Adrenal gland (tissue), 5 donors: Measurements from ENCODE around the gene ABI1.

ENCODE experiments used
- POLR2A ChIP-seq, 2 donors: fragments of 450-650 bp; IDR thresholded peaks; one replicate each; pipeline ENCODE4 v1.6.1; 2017; ENCODE audit warnings: antibody characterized with exemption in 2 of 2, mild to moderate bottlenecking in 2 of 2, moderate library complexity in 1 of 2
- TF ChIP-seq, protein P1 (sequence below), 6 experiments: fragments of 450-650 bp in 4 of 6; fragments of 200-600 bp in 2 of 6; sonication (generic) in 1 of 6; IDR thresholded peaks; 1 replicate in 5 of 6; 2 replicates in 1 of 6; pipeline versions ENCODE4 v1.5.1 to v1.8.0; 2016 to 2021; ENCODE audit warnings: antibody characterized with exemption in 6 of 6, mild to moderate bottlenecking in 2 of 6, moderate library complexity in 1 of 6
- donor health status: DM: no; HTN: no; CAD: no.

DNA sequence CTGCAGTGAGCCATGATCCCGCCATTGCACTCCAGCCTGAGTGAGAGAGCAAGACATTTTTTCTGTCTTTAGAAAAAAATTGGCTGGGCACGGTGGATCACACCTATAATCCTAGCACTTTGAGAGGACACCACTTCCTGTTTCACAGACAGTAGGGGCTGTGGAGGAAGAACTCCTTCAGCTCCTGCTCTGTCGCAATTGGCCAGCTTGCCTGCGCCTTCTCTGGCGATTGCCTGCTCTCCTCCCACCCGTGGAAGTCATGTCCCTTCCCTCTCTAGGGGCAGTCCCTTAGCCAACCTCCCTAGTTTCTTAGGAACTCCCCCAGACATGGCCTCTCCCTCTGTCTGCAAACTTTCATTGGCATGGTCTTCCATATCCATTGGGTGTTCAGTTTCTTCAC, 154.6 kb downstream of the ABI1 start:
- no peak for TF ChIP-seq POLR2A (IDR thresholded peaks at IDR 0.05)
- TF ChIP-seq, protein P1, sequence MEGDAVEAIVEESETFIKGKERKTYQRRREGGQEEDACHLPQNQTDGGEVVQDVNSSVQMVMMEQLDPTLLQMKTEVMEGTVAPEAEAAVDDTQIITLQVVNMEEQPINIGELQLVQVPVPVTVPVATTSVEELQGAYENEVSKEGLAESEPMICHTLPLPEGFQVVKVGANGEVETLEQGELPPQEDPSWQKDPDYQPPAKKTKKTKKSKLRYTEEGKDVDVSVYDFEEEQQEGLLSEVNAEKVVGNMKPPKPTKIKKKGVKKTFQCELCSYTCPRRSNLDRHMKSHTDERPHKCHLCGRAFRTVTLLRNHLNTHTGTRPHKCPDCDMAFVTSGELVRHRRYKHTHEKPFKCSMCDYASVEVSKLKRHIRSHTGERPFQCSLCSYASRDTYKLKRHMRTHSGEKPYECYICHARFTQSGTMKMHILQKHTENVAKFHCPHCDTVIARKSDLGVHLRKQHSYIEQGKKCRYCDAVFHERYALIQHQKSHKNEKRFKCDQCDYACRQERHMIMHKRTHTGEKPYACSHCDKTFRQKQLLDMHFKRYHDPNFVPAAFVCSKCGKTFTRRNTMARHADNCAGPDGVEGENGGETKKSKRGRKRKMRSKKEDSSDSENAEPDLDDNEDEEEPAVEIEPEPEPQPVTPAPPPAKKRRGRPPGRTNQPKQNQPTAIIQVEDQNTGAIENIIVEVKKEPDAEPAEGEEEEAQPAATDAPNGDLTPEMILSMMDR (IDR thresholded peaks at IDR 0.05) = no peak
